IMR-90 (cell line): ENCODE measurements around the gene OR5B2. TPM values are rescaled to one million over a fixed set of nuclear protein-coding genes. Genes with fewer than 3 reads are reported as not detected.
A peak's percentile ranks its signal among the peaks of the same experiment; 100 is the strongest.

Experiments used
- ATAC-seq: fragments of 200-7000 bp; cut with Tn5 transposase; 2 replicates; pipeline ENCODE4 v1.9.1; 2020; ENCODE audit warnings: low read depth, mild to moderate bottlenecking, moderate library complexity
- BruUV-seq: library from RNA; stranded (reverse); fragments of 400-500 nt; replicated peaks from 2 replicates; lab custom pipeline; 2021; lab: Mats Ljungman, UMichigan
- CTCF ChIA-PET: fragments of 300-600 bp; formaldehyde crosslinking; extraction: SDS; loops from one replicate; lab custom pipeline; 2021; ENCODE audit warnings: antibody characterized with exemption; lab: Yijun Ruan, JAX
- POLR2A ChIA-PET: fragments of 300-600 bp; sonication (Branson Sonifier 250); formaldehyde crosslinking; loops from one replicate; lab custom pipeline; 2022; ENCODE audit warnings: antibody characterized with exemption; ENCODE audit not compliant: unreplicated experiment; lab: Charles Lee
- DNase-seq: peaks from one replicate; pipeline ENCODE4 v3.0.0; 2013
- H2AFZ ChIP-seq: replicated peaks from 2 replicates; pipeline ENCODE3; 2013; ENCODE audit warnings: low read length, mild to moderate bottlenecking; ENCODE audit not compliant: poor library complexity
- H2AK5ac ChIP-seq: 2 replicates; pipeline ENCODE4 v1.6.1; 2013; ENCODE audit warnings: low read depth, low read length, inconsistent platforms
- H2AK9ac ChIP-seq: replicated peaks from 2 replicates; pipeline ENCODE3; 2013; ENCODE audit warnings: mild to moderate bottlenecking, low read depth, low read length, moderate library complexity; ENCODE audit not compliant: poor library complexity
- H2BK120ac ChIP-seq: 2 replicates; pipeline ENCODE4 v1.6.1; 2013; ENCODE audit warnings: low read depth, low read length, inconsistent platforms
- H2BK15ac ChIP-seq: 3 replicates; pipeline ENCODE4 v1.6.1; 2013; ENCODE audit warnings: low read depth, low read length, inconsistent platforms
- H2BK20ac ChIP-seq: 2 replicates; pipeline ENCODE4 v1.6.1; 2013; ENCODE audit warnings: low read depth, mild to moderate bottlenecking, inconsistent platforms, low read length, moderate library complexity
- H2BK5ac ChIP-seq: 2 replicates; pipeline ENCODE4 v1.6.1; 2013; ENCODE audit warnings: mild to moderate bottlenecking, low read depth, low read length, inconsistent platforms; ENCODE audit not compliant: poor library complexity, severe bottlenecking
- H3K14ac ChIP-seq: replicated peaks from 2 replicates; pipeline ENCODE4 v1.6.1; 2013; ENCODE audit warnings: low read depth, low read length, inconsistent platforms
- H3K18ac ChIP-seq: 2 replicates; pipeline ENCODE4 v1.6.1; 2013; ENCODE audit warnings: low read depth, low read length, control low read depth
- H3K23ac ChIP-seq: 2 replicates; pipeline ENCODE4 v1.6.1; 2013; ENCODE audit warnings: low read depth, low read length, inconsistent platforms
- H3K27ac ChIP-seq: 2 replicates; pipeline ENCODE4 v1.5.1; 2013; ENCODE audit warnings: mild to moderate bottlenecking, control low read depth, low read length; ENCODE audit not compliant: insufficient read depth
- H3K27me3 ChIP-seq: 2 replicates; pipeline ENCODE4 v1.6.1; 2013; ENCODE audit warnings: low read length; ENCODE audit not compliant: control insufficient read depth, insufficient read depth
- H3K36me3 ChIP-seq: 2 replicates; pipeline ENCODE4 v1.6.1; 2013; ENCODE audit warnings: low read length, mixed read lengths; ENCODE audit not compliant: control insufficient read depth, insufficient read depth
- H3K4ac ChIP-seq: 2 replicates; pipeline ENCODE4 v1.6.1; 2013; ENCODE audit warnings: low read depth, low read length, inconsistent platforms
- H3K4me1 ChIP-seq: 2 replicates; pipeline ENCODE4 v1.6.1; 2013; ENCODE audit warnings: low read length, mixed read lengths; ENCODE audit not compliant: control insufficient read depth, insufficient read depth
- H3K4me2 ChIP-seq: 2 replicates; pipeline ENCODE4 v1.6.1; 2013; ENCODE audit warnings: low read depth, mild to moderate bottlenecking, control low read depth, low read length, moderate library complexity
- H3K4me3 ChIP-seq: 2 replicates; pipeline ENCODE4 v1.5.1; 2013; ENCODE audit warnings: low read depth, mild to moderate bottlenecking, control low read depth, low read length, moderate library complexity; ENCODE audit not compliant: insufficient read depth
- H3K56ac ChIP-seq: 2 replicates; pipeline ENCODE4 v1.6.1; 2013; ENCODE audit warnings: low read length, inconsistent platforms; ENCODE audit not compliant: insufficient read depth; ENCODE audit errors: extremely low read depth
- H3K79me1 ChIP-seq, 2 experiments: 2 replicates each; pipeline ENCODE4 v1.6.1; 2013; ENCODE audit warnings: low read length in 2 of 2, inconsistent platforms in 1 of 2, low read depth in 1 of 2
- H3K9ac ChIP-seq: 2 replicates; pipeline ENCODE4 v1.6.1; 2013; ENCODE audit warnings: low read depth, low read length, control low read depth
- H3K9me1 ChIP-seq: 2 replicates; pipeline ENCODE4 v1.6.1; 2013; ENCODE audit warnings: low read length, inconsistent platforms; ENCODE audit not compliant: insufficient read depth
- H3K9me3 ChIP-seq: 2 replicates; pipeline ENCODE4 v1.6.1; 2013; ENCODE audit warnings: low read length; ENCODE audit not compliant: control insufficient read depth, insufficient read depth
- H4K20me1 ChIP-seq: 2 replicates; pipeline ENCODE4 v1.6.1; 2013; ENCODE audit warnings: low read length, inconsistent platforms; ENCODE audit not compliant: insufficient read depth
- H4K5ac ChIP-seq: 2 replicates; pipeline ENCODE4 v1.6.1; 2013; ENCODE audit warnings: mild to moderate bottlenecking, low read depth, low read length, control low read depth
- H4K8ac ChIP-seq, 2 experiments: 2 replicates each; pipeline ENCODE4 v1.6.1; 2013; ENCODE audit warnings: low read depth in 2 of 2, low read length in 2 of 2, control low read depth in 1 of 2, inconsistent platforms in 1 of 2
- H4K91ac ChIP-seq: 2 replicates; pipeline ENCODE4 v1.6.1; 2013; ENCODE audit warnings: low read depth, low read length, inconsistent platforms; ENCODE audit not compliant: insufficient read depth
- BHLHE40 ChIP-seq: fragments of 150-350 bp; IDR thresholded peaks from 2 replicates; pipeline ENCODE4 v1.6.1; 2016; ENCODE audit warnings: mild to moderate bottlenecking, low read depth, low read length
- CEBPB ChIP-seq: IDR thresholded peaks from 2 replicates; pipeline ENCODE4 v1.6.1; 2012; ENCODE audit warnings: low read depth, low read length, improper control_type of control experiment
- ELK1 ChIP-seq: fragments of 150-350 bp; IDR thresholded peaks from 2 replicates; pipeline ENCODE4 v1.6.1; 2016; ENCODE audit warnings: low read depth, mild to moderate bottlenecking, low read length, moderate library complexity, borderline replicate concordance
- NFE2L2 ChIP-seq: fragments of 150-350 bp; IDR thresholded peaks from 2 replicates; pipeline ENCODE4 v1.6.1; 2016; ENCODE audit warnings: low read depth, mild to moderate bottlenecking, low read length
- POLR2A ChIP-seq: IDR thresholded peaks from 2 replicates; pipeline ENCODE4 v1.6.1; 2012; ENCODE audit warnings: mild to moderate bottlenecking, low read depth, low read length
- RAD21 ChIP-seq: IDR thresholded peaks from 2 replicates; pipeline ENCODE4 v1.6.1; 2012; ENCODE audit warnings: low read length, improper control_type of control experiment
- RCOR1 ChIP-seq: IDR thresholded peaks from 2 replicates; pipeline ENCODE4 v1.6.1; 2012; ENCODE audit warnings: mild to moderate bottlenecking, low read length, improper control_type of control experiment; ENCODE audit not compliant: insufficient replicate concordance
- WGBS, 2 experiments: methylation state at CpG; one replicate each; pipeline versions ENCODE4 v1.1.5 to v1.1.7; 2013; ENCODE audit warnings: missing lambda C conversion rate in 2 of 2; ENCODE audit not compliant: insufficient read length in 1 of 2; ENCODE audit errors: extremely low coverage in 2 of 2; 5-methylcytosine and 5-hydroxymethylcytosine counted together
- dilution Hi-C: fragments of 300-500 bp; cut with HindIII; formaldehyde crosslinking; loops from one replicate; pipeline ENCODE4 v1.14.3; 2018; ENCODE audit warnings: low sequenced_read_pairs; ENCODE audit not compliant: unreplicated experiment
- in situ Hi-C: fragments of 300-500 bp; cut with MboI; formaldehyde crosslinking; loops from 3 replicates; pipeline ENCODE4 v1.14.3; 2019; ENCODE audit warnings: low sequenced_read_pairs, inconsistent platforms, mixed read lengths
- intact Hi-C: fragments of 100-400 bp; cut with micrococcal nuclease; formaldehyde crosslinking; loops from 2 replicates; pipeline ENCODE4 v1.10.0; 2022
- polyA plus RNA-seq, 3 experiments: library from polyadenylated mRNA; depleted of rRNA; stranded (reverse); fragments of >200 nt; gene quantifications; 2 replicates each; pipeline ENCODE4 v1.2.3, GENCODE V29; 2012; ENCODE audit warnings: low replicate concordance in 1 of 3
- total RNA-seq: library from RNA; depleted of rRNA; stranded (reverse); fragments of >200 nt; gene quantifications from 2 replicates; pipeline ENCODE4 v1.2.3, GENCODE V29; 2012

OR5B2 gene
- total and polyA plus RNA-seq, 2 of the 4 experiments (the other 2 are of a cell fraction), result not detected

GRCh38 chr11:58391879-58392278 is 36.0 kb downstream of the OR5B2 start:
- H3K14ac ChIP-seq, result no peak overlapping the region; the same call in 1 of the 2 replicates
- H3K27ac ChIP-seq, result peak overlapping the region; percentile 82
- POLR2A ChIA-PET, result interaction anchor here (0.6 to 1.2 kb wide), 2 partner anchors 117 to 363 kb away, joined by 3 to 4 read pairs; no protein-coding TSS in a partner anchor
- H4K91ac ChIP-seq, result peak overlapping the region; percentile 97
- no TSS peak for BruUV-seq
- H3K4me3 ChIP-seq, result no peak overlapping the region
- H3K9me3 ChIP-seq, result peaks cover 8% of the 10 kb centered on the region
- peak overlapping the region; percentile 97 for H3K56ac ChIP-seq
- 0 out of 2 replicates have a peak overlapping the region, but pooled peaks have one; percentile 6 for H4K5ac ChIP-seq
- H2BK15ac ChIP-seq, result no peak overlapping the region
- no peak overlapping the region; the same call in 1 of the 2 replicates for H3K4me2 ChIP-seq
- peaks cover 15% of the 10 kb centered on the region; the same call in 1 of the 2 replicates for H3K4me1 ChIP-seq
- H3K23ac ChIP-seq, result no peak overlapping the region
- no peaks in the 10 kb centered on the region for H4K20me1 ChIP-seq
- H3K18ac ChIP-seq, result peak overlapping the region; percentile 100; the same call in 1 of the 2 replicates
- no peaks in the 10 kb centered on the region for H3K36me3 ChIP-seq
- H2BK120ac ChIP-seq, result peak overlapping the region; percentile 98; the same call in 1 of the 2 replicates
- peak overlapping the region; percentile 80 to 99 for H4K8ac ChIP-seq
- in situ Hi-C loops, result no loop called here
- WGBS, 2 experiments, result no CpG with 5 or more reads among the region's 1 CpG
- no peaks in the 10 kb centered on the region for H3K9me1 ChIP-seq
- 0 out of 2 replicates have a peak, but pooled peaks have one; percentile 18 for TF ChIP-seq BHLHE40
- no peak for TF ChIP-seq POLR2A
- no peak for TF ChIP-seq CEBPB
- peak; percentile 43; the same call in 1 of the 2 replicates for TF ChIP-seq NFE2L2
- no peak for TF ChIP-seq RCOR1
- no peak for TF ChIP-seq RAD21
- no peak for TF ChIP-seq ELK1
- no peaks in the 10 kb centered on the region for H3K79me1 ChIP-seq
- CTCF ChIA-PET, result interaction anchor here (0.6 to 1.4 kb wide), 4 partner anchors 106 to 120 kb away, joined by 3 to 4 read pairs (median 3); no protein-coding TSS in a partner anchor
- H2BK5ac ChIP-seq, result peak overlapping the region; percentile 100
- intact Hi-C loops, result loop anchor here (2.0 to 10.0 kb wide), 6 partner anchors 60 to 630 kb away; partner anchors contain the start of gene CTNND1
- H2BK20ac ChIP-seq, result peak overlapping the region; percentile 99
- 0 out of 2 replicates have a peak overlapping the region, but pooled peaks have one; percentile 95 for H3K4ac ChIP-seq
- DNase-seq (peak; percentile 72), ATAC-seq (peak; percentile 68)
- no peaks in the 10 kb centered on the region for H3K27me3 ChIP-seq
- dilution Hi-C loops, result no loop called here
- no peak overlapping the region for H2AK9ac ChIP-seq
- no peak overlapping the region for H2AK5ac ChIP-seq
- no peak overlapping the region for H2AFZ ChIP-seq
- H3K9ac ChIP-seq, result peak overlapping the region; percentile 64; the same call in 1 of the 2 replicates
